WERI-Rb-1 (cell line): ENCODE measurements around the gene COL4A6.
"Not testable (repeated sequence)": the region's sequence is repeated elsewhere in the genome, so short reads cannot be mapped to it uniquely, and the experiment has no call there.

ENCODE experiments used
- DNase-seq: peaks from one replicate; pipeline ENCODE4 v3.0.0-alpha.2; 2020
- H3K27ac ChIP-seq: fragments of 250-450 bp; sonication (Bioruptor Pico); 2 replicates; pipeline ENCODE4 v1.5.1; 2020; ENCODE audit warnings: mild to moderate bottlenecking, moderate library complexity
- H3K27me3 ChIP-seq: fragments of 250-450 bp; sonication (Bioruptor Pico); 2 replicates; pipeline ENCODE4 v1.5.1; 2021; ENCODE audit warnings: mild to moderate bottlenecking, low read depth, moderate library complexity; ENCODE audit not compliant: insufficient read depth, severe bottlenecking
- H3K36me3 ChIP-seq: fragments of 250-450 bp; sonication (Bioruptor Pico); 2 replicates; pipeline ENCODE4 v1.5.1; 2020; ENCODE audit warnings: mild to moderate bottlenecking, moderate library complexity
- H3K4me3 ChIP-seq: 2 replicates; pipeline ENCODE4 v1.5.1; 2011; ENCODE audit warnings: low read depth, mild to moderate bottlenecking, control low read depth, low read length
- H3K9me3 ChIP-seq: fragments of 250-450 bp; sonication (Bioruptor Pico); 2 replicates; pipeline ENCODE4 v1.5.1; 2021; ENCODE audit warnings: mild to moderate bottlenecking, moderate library complexity; ENCODE audit not compliant: severe bottlenecking
- CTCF ChIP-seq: IDR thresholded peaks from 2 replicates; pipeline ENCODE4 v1.5.1; 2011; ENCODE audit warnings: low read depth, mild to moderate bottlenecking, control low read depth, inconsistent platforms, low read length

COL4A6 gene

GRCh38 chrX:108384783-108385182, 53.4 kb downstream of the COL4A6 start:
- H3K4me3 ChIP-seq = no peak overlapping the region
- no peaks in the 10 kb centered on the region for H3K36me3 ChIP-seq
- H3K9me3 ChIP-seq = no peaks in the 10 kb centered on the region
- DNase-seq = no peak
- H3K27ac ChIP-seq = no peak overlapping the region
- TF ChIP-seq CTCF = no peak
- peaks cover 24% of the 10 kb centered on the region for H3K27me3 ChIP-seq

GRCh38 chrX:108380222-108380621, 58.0 kb downstream of the COL4A6 start:
- no peak for TF ChIP-seq CTCF
- Histone ChIP-seq H3K27me3 (peaks cover 43% of the 10 kb centered on the region), H3K36me3 (no peaks in the 10 kb centered on the region), H3K9me3 (no peaks in the 10 kb centered on the region), H3K27ac (no peak overlapping the region), H3K4me3 (no peak overlapping the region)
- no peak for DNase-seq

- H3K4me3 ChIP-seq, DNase-seq, H3K36me3 ChIP-seq, H3K27ac ChIP-seq, H3K9me3 ChIP-seq: not testable (repeated sequence)
- H3K27me3 ChIP-seq = peaks cover 43% of the 10 kb centered on the region
These were observed 61.4 kb downstream of the COL4A6 start for GRCh38 chrX:108376821-108377220.

DNA sequence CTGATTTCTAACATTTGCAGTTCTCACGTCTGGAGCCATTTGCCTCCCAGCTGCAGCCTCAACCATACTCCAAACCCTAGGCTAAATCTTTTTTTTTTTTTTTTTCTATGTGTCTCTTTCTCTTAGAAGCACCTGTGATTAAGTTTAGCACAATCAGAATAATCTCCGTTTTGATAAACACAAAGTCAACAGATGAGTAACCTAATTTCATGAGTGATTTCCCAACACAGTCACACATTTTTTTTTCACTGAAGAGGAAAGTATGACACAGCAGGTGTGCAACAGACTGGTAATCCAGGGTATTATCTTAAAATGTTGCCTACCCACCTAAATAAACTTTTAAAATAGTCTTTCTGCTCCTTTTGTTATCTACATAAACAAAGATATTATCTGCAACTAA, 62.6 kb downstream of the COL4A6 start:
- peaks cover 36% of the 10 kb centered on the region for H3K27me3 ChIP-seq
- DNase-seq, H3K9me3 ChIP-seq, H3K4me3 ChIP-seq, H3K36me3 ChIP-seq, H3K27ac ChIP-seq: not testable (repeated sequence)

GRCh38 chrX:108366644-108367406, 71.4 kb downstream of the COL4A6 start:
- DNase-seq = no peak
- no peak overlapping the region for H3K4me3 ChIP-seq
- no peak overlapping the region for H3K27ac ChIP-seq
- no peak for TF ChIP-seq CTCF
- H3K36me3 ChIP-seq = no peaks in the 10 kb centered on the region
- H3K27me3 ChIP-seq = peaks cover 10% of the 10 kb centered on the region
- no peaks in the 10 kb centered on the region for H3K9me3 ChIP-seq

DNA sequence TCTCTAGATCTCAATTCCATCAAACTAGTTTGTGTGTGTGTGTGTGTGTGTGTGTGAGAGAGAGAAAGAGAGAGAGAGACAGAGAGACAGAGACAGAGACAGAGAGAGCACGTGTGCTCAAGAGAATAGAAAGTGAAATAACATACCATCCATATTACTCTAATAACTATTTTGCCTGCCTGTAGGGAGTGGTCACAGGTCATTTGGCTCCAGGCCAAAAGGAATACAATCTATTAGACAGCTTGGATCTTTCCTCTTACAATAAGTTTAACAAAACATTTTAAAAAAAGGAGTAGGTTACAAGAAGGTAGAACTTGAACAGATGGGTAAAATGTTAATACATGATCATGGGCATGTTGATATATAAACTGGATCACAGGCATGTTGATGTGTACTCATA, 76.2 kb downstream of the COL4A6 start:
- H3K27me3 ChIP-seq = peaks cover 26% of the 10 kb centered on the region
- no peaks in the 10 kb centered on the region for H3K9me3 ChIP-seq
- H3K27ac ChIP-seq = no peak overlapping the region
- no peak for DNase-seq
- H3K4me3 ChIP-seq = no peak overlapping the region
- H3K36me3 ChIP-seq = no peaks in the 10 kb centered on the region
- TF ChIP-seq CTCF = no peak

GRCh38 chrX:108361316-108361715, 76.9 kb downstream of the COL4A6 start:
- Histone ChIP-seq H3K27me3 (peaks cover 32% of the 10 kb centered on the region), H3K27ac (no peak overlapping the region), H3K4me3 (no peak overlapping the region), H3K36me3 (no peaks in the 10 kb centered on the region), H3K9me3 (no peaks in the 10 kb centered on the region)
- TF ChIP-seq CTCF = no peak
- no peak for DNase-seq
